ENCODE data around the gene TTLL11.
"Not testable (repeated sequence)": the region's sequence is repeated elsewhere in the genome, so short reads cannot be mapped to it uniquely, and the experiment has no call there.

TTLL11 gene

DNA sequence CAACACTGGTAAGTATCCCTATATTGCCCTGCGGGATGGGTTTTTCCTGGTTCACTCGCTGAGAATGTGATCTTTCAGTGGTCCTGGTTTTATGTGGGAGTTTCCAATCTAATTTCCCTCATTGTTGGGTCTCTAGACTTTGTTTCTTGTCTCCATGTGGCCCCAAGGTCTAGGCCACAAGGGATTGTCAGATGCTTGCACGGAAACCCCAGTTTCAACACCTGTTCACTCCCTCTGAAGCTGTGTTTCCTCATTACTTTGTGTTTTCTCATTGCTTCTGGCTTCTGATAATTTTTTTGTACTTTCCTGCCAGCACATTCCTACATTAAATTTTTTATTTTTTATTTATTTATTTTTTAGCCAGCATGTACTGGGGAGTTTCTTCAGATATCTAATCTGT lies 191.5 kb downstream of the TTLL11 start:
- DNase-seq (ENCODE audit: low read depth), result no peak

DNA sequence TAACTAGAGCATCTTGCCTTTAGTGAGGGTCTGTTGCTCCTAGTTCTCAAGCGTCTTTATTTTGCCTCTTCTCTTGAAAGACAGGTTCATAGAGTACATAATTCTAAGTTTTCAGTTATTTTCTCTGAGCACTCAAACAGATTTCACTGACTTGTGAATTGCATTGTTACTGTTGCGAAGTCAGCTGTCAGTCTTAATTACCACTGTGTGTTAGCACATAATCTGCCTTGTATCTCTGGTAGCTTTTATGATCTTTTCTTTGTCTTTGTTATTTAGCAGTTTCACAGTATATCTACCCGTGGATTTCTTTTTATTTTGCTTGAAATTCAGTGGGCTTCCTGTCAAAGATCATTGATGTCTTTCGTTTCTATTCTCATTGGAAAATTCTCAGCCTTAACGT lies 192.9 kb downstream of the TTLL11 start:
- no peak for DNase-seq (ENCODE audit: low read depth)

DNA sequence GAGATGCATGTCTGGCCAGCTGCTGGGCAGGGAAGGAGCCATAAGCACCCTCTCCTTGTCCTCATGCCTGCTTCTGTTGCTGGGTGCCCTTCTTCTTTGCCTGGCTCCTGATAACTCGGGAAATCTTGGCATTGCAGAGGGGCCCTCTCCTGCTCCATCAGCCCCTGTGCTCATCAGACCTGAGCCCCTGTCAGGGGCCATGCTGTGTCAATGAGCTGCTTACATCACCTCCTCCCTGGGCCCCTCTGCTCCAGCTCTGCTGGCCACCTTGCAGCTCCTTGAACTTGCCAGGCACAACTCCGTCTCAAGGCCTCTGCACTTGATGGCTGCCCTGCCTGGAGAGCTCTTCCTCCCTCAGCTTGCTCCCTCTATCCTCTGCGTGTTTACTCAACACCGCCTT lies 194.3 kb downstream of the TTLL11 start:
- DNase-seq (ENCODE audit: low read depth), result no peak

DNA sequence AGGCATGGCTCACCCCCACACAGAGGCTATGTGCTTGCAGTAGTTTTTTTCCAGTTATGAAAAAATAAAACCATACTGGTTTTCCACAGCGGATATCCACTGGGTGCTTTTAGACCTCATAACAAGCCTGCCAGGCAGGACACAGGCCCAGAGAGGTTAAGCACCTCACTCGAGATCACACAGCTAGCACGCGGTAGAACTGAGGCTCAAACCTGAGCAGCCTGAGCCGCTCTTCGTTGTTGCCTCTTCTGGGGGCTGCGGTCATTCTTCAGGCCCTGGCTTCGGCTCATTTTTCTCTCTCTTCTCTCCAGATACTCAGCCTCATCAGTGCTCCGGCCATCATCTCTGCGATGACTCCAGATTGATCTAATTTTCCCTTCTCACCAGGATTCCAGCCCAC lies 196.0 kb downstream of the TTLL11 start:
- no peak for DNase-seq (ENCODE audit: low read depth)

DNA sequence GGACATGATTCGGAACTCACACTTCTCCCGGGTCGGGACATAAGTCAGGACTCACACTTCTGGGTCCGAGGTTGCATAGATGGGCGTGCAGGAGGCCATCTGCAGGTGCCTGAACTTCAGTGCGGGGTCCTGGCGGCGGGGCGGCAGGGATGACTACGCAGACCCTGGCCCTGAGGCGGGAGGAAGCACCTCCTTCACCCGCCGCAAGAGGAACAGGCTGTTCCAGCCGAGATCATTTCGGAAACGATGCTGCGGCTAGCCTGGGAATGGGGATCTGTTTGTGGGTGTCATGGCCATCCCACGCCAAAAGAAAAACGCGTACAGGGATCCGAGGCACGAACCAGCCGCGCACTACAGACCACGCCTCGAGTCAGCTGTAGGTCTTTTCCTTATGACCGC lies 196.6 kb downstream of the TTLL11 start:
- DNase-seq (ENCODE audit: low read depth), result no peak

DNA sequence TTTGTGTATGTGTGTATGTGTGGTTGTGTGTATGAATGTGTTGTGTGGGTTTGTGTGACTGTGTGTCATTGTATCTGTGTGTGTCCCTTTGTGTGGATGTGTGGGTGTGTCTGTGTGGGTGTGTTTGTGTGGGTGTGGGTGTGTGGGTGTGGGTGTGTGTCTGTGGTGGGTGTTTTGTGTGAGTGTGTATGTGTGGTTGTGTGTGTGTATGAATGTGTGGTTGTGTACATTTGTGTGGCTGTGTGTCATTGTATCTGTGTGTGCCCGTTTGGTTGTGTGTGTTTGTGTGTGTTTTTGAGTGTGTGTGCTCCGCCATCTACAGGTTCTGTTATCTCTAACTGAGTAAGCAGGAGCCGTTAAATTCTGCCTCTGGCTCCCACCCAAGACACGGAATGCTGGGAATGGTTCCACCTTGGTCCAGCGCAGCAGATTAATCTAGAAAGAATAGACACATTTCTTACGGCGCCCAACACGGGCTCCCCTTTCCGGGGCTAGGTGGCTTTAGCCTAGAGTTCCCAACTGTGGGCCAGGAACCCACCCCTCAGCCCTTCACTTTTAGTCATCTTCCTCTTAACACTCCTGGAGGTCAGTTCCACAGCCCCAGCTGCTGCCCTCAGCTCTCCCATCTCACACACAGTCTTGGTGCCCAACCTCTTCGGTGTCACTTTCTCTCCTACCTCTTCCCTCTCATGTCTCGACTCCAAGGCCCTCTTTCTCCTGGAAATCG lies 197.1 kb downstream of the TTLL11 start:
- DNase-seq (ENCODE audit: low read depth), result peak; percentile 25

DNA sequence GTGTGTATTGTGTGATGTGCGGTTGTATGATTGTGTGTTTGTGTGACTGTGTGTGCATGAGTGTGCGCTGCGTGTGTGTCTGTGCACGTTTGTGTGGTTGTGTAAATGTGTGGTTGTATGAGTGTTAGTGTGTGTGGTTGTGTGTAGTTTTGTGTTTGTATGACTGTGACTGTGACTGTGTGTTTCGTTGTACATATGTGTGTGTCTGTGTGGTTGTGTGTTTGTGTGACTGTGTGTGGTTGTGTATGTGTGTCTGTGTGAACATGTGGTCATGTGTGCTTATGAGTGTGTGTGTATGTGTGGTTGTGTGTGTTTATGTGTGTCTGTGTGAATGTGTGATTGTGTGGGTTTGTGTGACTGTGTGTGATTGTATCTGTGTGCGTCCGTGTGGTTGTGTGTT lies 197.8 kb downstream of the TTLL11 start:
- DNase-seq (ENCODE audit: low read depth), result no peak

DNA sequence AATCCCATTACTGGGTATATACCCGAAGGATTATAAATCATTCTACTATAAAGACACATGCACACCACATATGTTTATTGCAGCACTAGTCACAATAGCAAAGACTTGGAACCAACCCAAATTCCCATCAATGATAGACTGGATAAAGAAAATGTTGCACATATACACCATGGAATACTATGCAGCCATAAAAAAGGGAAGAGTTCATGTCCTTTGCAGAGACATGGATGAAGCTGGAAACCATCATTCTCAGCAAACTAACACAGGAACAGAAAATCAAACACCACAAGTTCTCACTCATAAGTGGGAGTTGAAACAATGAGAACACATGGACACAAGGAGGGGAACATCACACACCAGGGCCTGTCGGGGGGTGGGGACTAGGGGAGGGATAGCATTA lies 198.7 kb downstream of the TTLL11 start:
- DNase-seq (ENCODE audit: low read depth), result not testable (repeated sequence)

DNA sequence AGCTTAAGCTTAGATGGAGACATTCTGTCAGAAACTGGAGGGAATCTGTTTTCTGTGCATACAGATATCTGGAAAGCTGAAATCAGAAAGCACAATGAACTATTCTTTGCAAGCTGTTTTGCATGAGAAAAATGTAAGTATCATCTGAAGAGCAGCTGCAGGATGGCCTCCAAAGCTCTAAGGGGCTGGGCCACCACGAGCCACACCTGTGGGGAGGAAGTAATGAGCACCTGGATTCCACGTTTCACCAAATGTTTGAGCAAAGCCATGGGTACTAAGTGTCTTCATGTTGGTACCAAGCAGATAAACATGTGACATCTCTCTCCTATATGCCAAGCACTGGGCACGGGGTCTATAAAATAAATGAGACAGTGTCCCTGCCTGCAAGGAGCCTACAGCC lies 199.3 kb downstream of the TTLL11 start:
- DNase-seq (ENCODE audit: low read depth), result no peak

DNA sequence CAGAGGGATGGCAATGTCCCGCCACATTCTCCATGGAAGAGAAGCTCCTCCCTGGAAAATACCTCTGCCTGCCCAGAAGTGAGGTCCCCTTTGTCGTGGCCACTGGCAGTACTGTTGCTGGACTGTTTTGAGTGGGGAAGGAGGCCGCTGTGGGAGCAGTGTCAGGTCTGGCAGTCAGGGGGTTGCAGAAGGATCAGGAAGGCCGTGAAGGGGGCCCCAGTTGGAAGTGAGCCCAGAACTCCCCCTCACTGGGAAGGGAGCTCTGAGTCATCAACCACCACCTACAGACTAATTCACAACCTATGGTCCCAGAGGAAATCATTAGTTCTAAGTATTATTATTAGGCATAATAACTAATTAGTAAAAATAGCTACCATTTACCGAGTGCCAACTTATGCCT lies 200.4 kb downstream of the TTLL11 start:
- no peak for DNase-seq (ENCODE audit: low read depth)

DNA sequence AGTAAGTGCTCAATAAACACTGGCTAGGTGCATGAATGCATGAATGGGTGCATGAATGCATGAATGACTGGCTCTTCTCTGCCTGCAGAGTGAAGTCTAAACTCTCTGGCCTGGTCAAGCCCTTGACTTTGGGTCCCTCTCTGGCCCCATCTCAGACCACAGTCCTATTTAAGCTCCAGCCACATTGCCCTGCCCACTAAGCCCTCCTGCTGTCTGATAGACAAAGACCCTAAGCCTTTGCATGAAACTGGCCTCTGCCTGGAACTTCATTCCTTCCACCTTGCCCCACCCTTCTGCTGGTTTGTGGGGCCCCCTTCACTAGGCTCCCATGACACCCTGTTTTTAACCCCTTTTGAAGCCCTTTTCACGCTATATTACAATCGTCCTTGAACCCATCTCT lies 202.4 kb downstream of the TTLL11 start:
- DNase-seq (ENCODE audit: low read depth), result no peak

DNA sequence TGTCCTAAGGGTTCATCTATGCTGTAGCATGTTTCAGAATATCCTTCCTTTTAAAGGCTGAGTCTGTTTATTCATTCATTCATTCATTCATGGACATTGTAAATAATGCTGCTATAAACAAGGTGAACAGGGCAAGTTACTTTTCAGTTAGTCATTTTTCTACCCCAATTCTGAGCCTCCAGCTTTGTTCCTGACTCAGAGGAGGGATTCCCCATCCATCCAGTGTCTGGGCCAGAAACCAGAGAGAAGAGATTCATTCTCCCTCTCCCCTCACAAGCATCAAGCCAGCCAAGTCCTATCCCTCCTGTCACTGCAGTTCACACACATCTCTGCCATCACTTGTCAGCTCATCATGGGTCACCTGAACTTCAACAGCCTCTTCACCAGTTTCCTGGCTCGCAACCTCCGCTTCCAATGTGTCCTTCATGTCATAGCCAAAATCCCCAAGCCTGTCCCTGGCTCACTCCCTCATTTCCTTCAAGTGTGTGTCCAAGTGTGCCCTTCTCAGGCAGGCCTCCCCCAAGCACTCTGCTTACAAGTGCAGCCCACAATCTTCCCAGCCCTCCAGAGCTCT lies 203.0 kb downstream of the TTLL11 start:
- DNase-seq (ENCODE audit: low read depth), result no peak

DNA sequence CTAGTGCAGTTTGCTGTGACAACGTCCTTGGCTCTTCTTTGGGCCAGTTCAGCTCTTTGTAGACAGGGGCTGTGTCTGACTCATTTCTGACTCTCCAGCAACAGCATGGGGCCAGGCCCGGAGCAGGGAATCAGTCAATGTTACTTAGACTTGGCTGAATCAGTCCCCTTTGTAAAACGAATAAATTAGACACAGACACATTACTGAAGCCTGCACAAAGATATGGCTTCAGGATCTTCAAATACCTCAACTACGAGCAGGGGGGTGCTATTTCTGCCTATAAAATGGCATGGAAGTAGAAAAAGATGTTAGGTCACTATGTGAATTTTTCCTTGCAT lies 204.7 kb downstream of the TTLL11 start:
- DNase-seq (ENCODE audit: low read depth), result peak; percentile 44

DNA sequence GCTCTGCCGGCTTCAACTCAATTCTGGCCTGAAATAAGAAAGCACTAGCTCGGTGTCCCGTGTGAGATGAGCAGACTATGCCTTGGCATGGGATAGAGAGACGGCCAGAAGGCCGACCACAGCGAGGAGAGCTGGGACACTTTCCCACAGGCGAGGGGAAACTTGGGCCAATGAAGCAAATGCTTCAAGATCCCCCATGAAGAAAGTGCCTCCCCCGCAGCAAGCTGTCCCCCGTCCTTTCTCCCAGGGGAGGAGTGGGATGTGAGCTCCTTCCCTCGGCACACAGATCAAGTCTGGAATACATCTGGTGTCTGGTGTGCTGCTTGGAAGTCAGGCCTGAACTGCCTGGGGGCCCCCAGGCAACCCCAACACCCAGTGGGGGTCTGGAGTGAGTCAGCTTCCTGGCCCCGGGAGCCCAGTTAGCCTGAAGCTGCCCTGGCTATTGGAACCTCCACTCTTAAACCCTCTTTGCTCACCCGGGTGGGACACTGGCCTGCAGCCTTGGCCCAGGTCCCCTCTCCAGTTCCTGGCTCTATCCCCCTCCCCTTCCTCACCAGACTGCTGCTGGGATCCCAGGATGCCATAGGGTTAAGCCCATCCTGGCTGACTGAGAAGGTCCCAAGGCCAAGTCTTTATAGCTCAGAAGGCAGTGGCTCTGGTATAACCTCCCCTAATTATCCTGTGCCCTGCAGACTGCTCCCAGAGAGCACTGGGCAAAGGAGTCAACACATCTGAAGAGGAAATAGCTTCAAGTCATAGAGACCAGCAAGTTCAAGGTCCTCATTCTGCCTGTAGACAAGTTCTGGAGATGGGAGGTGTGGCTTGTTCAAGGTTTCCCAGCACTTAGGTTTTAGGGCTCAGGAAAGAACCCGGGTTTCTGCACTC lies 205.3 kb downstream of the TTLL11 start:
- DNase-seq (ENCODE audit: low read depth), result no peak

DNA sequence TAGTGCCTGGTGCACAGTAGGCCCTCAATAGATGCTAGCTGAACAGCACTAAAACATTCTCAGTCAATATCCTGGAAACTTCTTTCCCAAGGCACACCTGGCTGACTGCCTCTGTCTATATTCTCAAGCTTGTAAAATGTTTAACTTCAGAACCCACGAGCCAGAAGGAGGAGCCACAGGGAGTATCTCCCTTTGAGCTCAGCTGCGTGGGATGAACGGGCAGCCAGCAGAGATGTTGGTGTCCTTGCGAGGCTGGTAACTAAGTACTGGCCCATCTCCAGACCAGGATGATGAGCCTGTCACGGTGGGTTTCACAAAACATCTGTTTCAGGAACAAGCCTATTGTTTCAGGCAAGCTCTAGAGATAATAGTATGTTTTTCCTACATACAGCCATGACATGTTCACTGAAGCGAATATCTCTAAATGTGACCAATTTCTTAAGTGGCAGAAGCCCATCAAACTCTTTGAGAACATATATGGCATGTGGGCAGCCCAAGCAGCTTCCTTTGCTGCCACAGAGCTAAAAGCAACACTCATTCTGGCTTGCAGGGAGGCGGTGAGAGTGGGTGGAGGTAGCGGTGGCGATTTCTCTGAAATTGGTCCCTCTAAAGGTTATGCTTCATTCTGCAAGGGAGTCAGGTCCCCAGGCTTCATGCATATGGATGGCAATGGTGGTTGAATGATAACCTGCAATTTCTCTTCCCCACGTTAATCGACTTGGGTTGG lies 206.2 kb downstream of the TTLL11 start:
- no peak for DNase-seq (ENCODE audit: low read depth)

DNA sequence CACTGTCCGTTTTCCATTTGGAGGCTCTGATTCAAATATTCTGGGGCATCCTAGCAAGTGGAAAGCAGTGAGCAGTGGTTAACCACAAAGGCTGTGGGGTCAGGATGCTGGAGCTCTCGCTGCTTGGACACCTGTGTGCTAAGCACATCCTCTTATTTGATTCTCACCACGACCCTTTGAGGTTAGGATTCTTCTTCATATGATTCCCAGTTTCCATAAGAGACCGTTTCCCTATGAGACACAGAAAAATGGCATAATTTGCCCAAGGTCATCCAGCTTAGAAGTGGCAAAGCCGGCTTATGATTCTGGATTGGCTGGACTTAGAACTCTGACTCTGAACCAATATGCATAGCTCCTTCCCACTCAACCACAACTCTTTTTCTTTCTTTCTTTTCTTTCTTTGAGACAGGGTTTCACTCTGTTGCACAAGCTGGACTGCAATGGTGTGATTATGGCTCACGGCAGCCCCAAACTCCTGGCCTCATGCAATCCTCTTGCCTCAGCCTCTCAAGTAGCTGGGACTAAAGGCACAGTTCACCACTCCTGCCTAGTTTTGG lies 207.7 kb downstream of the TTLL11 start:
- DNase-seq (ENCODE audit: low read depth), result peak; percentile 47

DNA sequence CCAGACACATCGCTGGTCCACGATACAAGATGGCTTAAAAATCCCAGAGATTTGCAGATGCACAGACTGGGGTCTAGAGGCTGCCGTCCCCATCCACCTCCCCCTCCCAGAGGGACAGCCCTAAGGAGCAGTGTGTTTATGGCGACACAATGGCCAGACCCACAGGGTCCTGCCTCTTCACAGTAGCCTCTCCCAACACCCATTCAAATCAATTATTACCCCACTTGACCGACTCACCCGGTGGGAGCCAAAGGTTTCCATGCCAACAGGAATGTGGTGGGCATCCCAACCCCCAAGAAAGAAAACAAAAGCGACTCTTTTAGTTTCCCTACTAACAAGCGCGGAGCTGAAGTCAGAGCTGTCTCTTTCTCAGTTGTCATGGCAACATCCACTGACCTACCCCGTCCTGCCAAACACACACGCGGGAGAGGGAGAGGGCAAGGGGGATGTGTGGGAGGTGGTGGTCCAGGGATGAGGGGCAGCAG lies 209.0 kb downstream of the TTLL11 start:
- no peak for DNase-seq (ENCODE audit: low read depth)

DNA sequence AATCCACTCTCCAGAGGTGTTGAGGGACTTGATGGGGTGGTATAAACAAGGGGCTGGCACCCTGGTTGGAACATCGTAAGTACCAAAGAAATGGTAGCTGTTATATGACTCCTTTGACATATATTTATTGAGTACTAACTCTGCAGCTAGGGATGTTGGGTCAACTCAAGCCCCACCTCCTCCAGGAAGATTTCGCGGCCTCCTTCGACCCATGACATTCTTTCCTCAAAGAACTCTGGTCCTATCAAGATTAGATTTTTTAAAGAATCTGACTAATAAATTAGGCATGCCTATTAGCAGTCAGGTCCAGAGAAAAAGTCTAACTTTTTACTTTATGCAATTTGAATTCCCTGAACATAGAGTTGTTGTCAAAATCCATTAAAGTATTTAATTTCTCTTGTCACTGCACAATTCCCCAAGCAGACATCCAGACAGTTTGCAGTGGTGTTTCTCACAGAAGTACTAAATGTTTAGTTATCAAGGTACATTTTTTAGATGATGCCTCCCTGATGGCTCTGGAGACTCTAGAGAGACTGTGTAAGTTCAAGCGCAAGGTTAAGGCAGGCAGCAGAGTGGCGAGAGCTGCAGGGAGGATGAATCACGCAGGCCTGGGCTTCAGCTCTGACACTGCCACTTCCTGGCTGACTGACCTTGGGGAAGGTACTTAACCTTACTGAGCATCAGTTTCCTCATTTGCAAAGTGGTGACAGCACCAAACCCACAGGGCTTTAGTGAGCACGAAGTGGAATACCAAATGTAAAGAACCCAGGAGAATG lies 209.6 kb downstream of the TTLL11 start:
- DNase-seq (ENCODE audit: low read depth), result no peak

DNA sequence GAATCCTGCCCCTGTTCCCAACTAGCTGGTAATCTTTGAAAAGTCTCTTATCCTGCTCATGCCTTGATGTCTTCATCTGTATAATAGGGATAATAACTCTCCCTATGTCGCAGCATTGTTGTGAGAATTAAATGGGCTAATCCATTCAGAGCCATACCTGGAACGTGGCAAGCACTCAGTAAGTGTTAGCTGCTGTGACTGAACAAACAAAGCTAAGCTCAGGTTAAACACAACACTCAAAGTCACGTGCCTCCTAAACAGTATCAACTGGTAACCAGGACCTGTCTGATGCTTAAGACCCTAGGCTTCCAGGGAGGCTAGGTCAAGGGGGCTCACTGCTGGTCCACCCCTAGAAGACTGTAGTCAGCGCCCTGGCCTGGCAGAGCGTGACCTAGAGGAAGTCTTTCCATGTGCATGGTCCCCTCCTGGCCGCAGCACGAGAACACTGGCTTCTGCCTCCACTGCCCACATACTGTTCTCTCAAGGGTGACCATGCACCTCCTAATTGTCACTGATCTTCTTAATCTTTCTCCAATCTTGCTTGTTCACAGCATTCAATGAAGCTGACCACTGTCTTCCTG lies 211.1 kb downstream of the TTLL11 start:
- no peak for DNase-seq (ENCODE audit: low read depth)

DNA sequence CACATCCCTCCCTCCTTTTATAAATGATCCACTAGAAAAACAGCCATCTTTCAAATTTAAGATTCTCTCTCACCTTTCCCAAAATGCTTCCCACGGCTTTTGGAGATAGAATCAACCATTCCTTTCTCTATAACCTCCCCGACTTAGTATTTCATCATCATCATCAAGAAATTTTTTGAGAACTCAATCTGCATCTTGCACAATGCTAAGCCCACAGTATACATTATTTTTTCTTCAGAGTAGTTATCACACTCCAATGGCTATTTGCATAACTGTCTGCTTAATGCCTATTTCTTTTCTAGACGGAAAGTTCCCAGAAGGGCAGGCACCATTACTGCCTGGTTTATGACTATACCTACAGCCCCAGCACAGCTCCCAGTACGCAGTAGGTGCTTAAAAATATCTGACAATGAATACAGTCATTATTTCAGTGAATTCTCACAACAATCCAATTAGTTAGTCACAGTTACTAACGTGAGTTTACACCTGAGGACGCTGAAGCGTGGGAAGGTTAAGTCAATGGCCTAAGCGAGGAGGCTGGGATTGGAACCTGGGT lies 212.7 kb downstream of the TTLL11 start:
- DNase-seq (ENCODE audit: low read depth), result no peak
